ENCODE results near the gene GARS1. TPM values are rescaled to one million over a fixed set of nuclear protein-coding genes. Genes with fewer than 3 reads are reported as not detected.
A peak's percentile ranks its signal among the peaks of the same experiment; 100 is the strongest.

The GARS1 gene
- total and polyA plus RNA-seq, 9 of the 15 experiments (the other 6 are each of a cell fraction or from before 2014, with no cell fraction given): 142 to 769 (median 272) TPM

GRCh38 chr7:30584965-30585364 lies 9.7 kb upstream of the GARS1 start (continued):
- TF ChIP-seq ZBTB7A (IDR thresholded peaks at IDR 0.05; ENCODE audit: borderline replicate concordance, control insufficient read depth, low read depth, low read length) (no peak), SP1 (CRISPR knock-in tag; IDR thresholded peaks at IDR 0.05) (no peak), PRPF4 (IDR thresholded peaks at IDR 0.05; ENCODE audit: insufficient read depth, low read depth, low read length, poor library complexity, severe bottlenecking) (no peak)

- in situ Hi-C loops (cut with MboI) (no loop called here), intact Hi-C loops (cut with micrococcal nuclease) (no loop called here)
- H3K27me3 ChIP-seq (ENCODE audit: control insufficient read depth in 2 of 2, insufficient read depth in 2 of 2, low read length in 2 of 2): no peaks in the 10 kb centered on the region
- BruUV-seq (replicated peaks): no TSS peak
- H4K20me1 ChIP-seq (replicated peaks; ENCODE audit: control insufficient read depth, insufficient read depth, low read length): no peaks in the 10 kb centered on the region
- 0 out of 2 replicates have a peak, but pooled peaks cover 3% of the 10 kb centered on the region for H3K9me3 ChIP-seq (replicated peaks; ENCODE audit: control insufficient read depth, insufficient read depth, low read depth, low read length)
- peaks cover 15% of the 10 kb centered on the region for H3K79me2 ChIP-seq (ENCODE audit: control insufficient read depth, insufficient read depth, low read length)
- no peak for ATAC-seq
- H3K4me1 ChIP-seq (replicated peaks in 1 of 2; ENCODE audit: control insufficient read depth in 2 of 2, insufficient read depth in 2 of 2, low read length in 2 of 2): no peaks in the 10 kb centered on the region
- POLR2A ChIA-PET: interaction anchor here (0.8 to 1.1 kb wide), 2 partner anchors 10 to 101 kb away, joined by 3 read pairs; no protein-coding TSS in a partner anchor
- CTCF ChIA-PET (ENCODE audit: low intra/inter-chr PET ratio): no interaction called here
- no peak overlapping the region for H3K27ac ChIP-seq (ENCODE audit: extremely low read depth, low read depth, low read length)
- WGBS (ENCODE audit: insufficient coverage, low coverage, missing lambda C conversion rate): 67% methylated on average over 3 of the region's 3 CpGs
- no peak overlapping the region for H3K9ac ChIP-seq (ENCODE audit: insufficient read depth in 1 of 2, low read depth in 2 of 2, low read length in 2 of 2)
- no peaks in the 10 kb centered on the region for H3K9me1 ChIP-seq (ENCODE audit: control insufficient read depth, insufficient read depth, low read length)
- H3K4me3 ChIP-seq: no peak overlapping the region
- H3K4me2 ChIP-seq (ENCODE audit: insufficient read depth, low read length): no peak overlapping the region
- no peak for DNase-seq (ENCODE audit: extremely low read depth in 1 of 4, low spot score in 3 of 4)
- no peak for FAIRE-seq
- H2AFZ ChIP-seq (ENCODE audit: low read depth, low read length): no peak overlapping the region
- TF ChIP-seq CEBPB (tag; IDR thresholded peaks at IDR 0.05): peak; percentile 43
- TF ChIP-seq, protein P1, sequence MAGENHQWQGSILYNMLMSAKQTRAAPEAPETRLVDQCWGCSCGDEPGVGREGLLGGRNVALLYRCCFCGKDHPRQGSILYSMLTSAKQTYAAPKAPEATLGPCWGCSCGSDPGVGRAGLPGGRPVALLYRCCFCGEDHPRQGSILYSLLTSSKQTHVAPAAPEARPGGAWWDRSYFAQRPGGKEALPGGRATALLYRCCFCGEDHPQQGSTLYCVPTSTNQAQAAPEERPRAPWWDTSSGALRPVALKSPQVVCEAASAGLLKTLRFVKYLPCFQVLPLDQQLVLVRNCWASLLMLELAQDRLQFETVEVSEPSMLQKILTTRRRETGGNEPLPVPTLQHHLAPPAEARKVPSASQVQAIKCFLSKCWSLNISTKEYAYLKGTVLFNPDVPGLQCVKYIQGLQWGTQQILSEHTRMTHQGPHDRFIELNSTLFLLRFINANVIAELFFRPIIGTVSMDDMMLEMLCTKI (IDR thresholded peaks at IDR 0.05; ENCODE audit: partially characterized antibody): no peak
- peaks cover 29% of the 10 kb centered on the region; the same call in 2 of the 3 replicates for H3K36me3 ChIP-seq (ENCODE audit: control insufficient read depth, insufficient read depth, low read length)
These were observed 9.0 kb upstream of the GARS1 start for GRCh38 chr7:30585675-30586074.
